ENCODE results near the gene CCR7. TPM values are rescaled to one million over a fixed set of nuclear protein-coding genes. Genes with fewer than 3 reads are reported as not detected.

CCR7 gene
- total and polyA plus RNA-seq, 4 experiments from 2014 or later, result 268 to 502 (median 353) TPM

- H3K27ac Mint-ChIP-seq, result peak overlapping the region in 5 of 7 donors; percentile 1 to 100 (median 78)
- H3K27me3 ChIP-seq (ENCODE audit: insufficient read depth, low read length), result no peaks in the 10 kb centered on the region
- peaks cover 0 to 20% (median 9%) of the 10 kb centered on the region in 8 donors for H3K9me3 Mint-ChIP-seq
- H3K4me3 Mint-ChIP-seq, result peak overlapping the region in 2 of 8 donors; percentile 33 to 36
- ChIA-PET POLR2A (ENCODE audit: partially characterized antibody) (interaction anchor here (1.2 to 24.9 kb wide), 7 partner anchors 11 to 112 kb away, joined by 3 to 1088 read pairs (median 75); partner anchors contain the start of genes CCR7, IGFBP4 and TOP2A), CTCF (ENCODE audit: partially characterized antibody) (interaction anchor here (1.0 to 19.9 kb wide), 9 partner anchors 11 to 129 kb away, joined by 3 to 512 read pairs (median 91); partner anchors contain the start of genes CCR7 and IGFBP4)
- peaks cover 0 to 6% of the 10 kb centered on the region in 2 donors for H3K9me3 ChIP-seq (ENCODE audit: control insufficient read depth in 1 of 2, low read length in 2 of 2)
- DNase-seq, result no peak
- H3K36me3 Mint-ChIP-seq, result peaks cover 4 to 5% of the 10 kb centered on the region in 2 donors
- intact Hi-C loops (cut with micrococcal nuclease), result loop anchor here (5.0 to 10.0 kb wide), 2 partner anchors 228 to 325 kb away; no protein-coding TSS in a partner anchor
- peaks cover 0 to 2% of the 10 kb centered on the region in 2 donors for H3K27me3 Mint-ChIP-seq
- H3K4me1 ChIP-seq (ENCODE audit: insufficient read depth, low read length), result peaks cover 71% of the 10 kb centered on the region
- H3K27ac ChIP-seq (ENCODE audit: low read depth, low read length), result no peak overlapping the region
- no peak overlapping the region for H3K4me3 ChIP-seq (ENCODE audit: low read length in 2 of 2)
- H3K4me1 Mint-ChIP-seq, result peaks cover 52 to 70% (median 56%) of the 10 kb centered on the region in 4 donors
- H3K36me3 ChIP-seq (ENCODE audit: insufficient read depth, low read length), result no peaks in the 10 kb centered on the region
Observed at GRCh38 chr17:40529991-40530390, 35.3 kb downstream of the CCR7 start.

- Histone ChIP-seq H3K4me3 (ENCODE audit: low read length in 2 of 2) (no peak overlapping the region), H3K36me3 (ENCODE audit: insufficient read depth, low read length) (no peaks in the 10 kb centered on the region), H3K27me3 (ENCODE audit: insufficient read depth, low read length) (no peaks in the 10 kb centered on the region), H3K27ac (ENCODE audit: low read depth, low read length) (no peak overlapping the region), H3K4me1 (ENCODE audit: insufficient read depth, low read length) (peaks cover 62% of the 10 kb centered on the region), H3K9me3 (ENCODE audit: control insufficient read depth in 1 of 2, low read length in 2 of 2) (peaks cover 0 to 6% of the 10 kb centered on the region in 2 donors)
- peaks cover 6 to 16% of the 10 kb centered on the region in 2 donors for H3K36me3 Mint-ChIP-seq
- H3K27me3 Mint-ChIP-seq, result peaks cover 0 to 2% of the 10 kb centered on the region in 2 donors
- H3K4me1 Mint-ChIP-seq, result peaks cover 46 to 59% (median 48%) of the 10 kb centered on the region in 4 donors
- peak overlapping the region in 6 of 8 donors; percentile 38 to 67 (median 58) for H3K4me3 Mint-ChIP-seq
- DNase-seq, result peak; percentile 45 to 62 (median 52)
- ChIA-PET CTCF (ENCODE audit: partially characterized antibody) (interaction anchor here (1.0 to 19.9 kb wide), 5 partner anchors 27 to 87 kb away, joined by 3 to 512 read pairs (median 8); partner anchors contain the start of gene CCR7), POLR2A (ENCODE audit: partially characterized antibody) (interaction anchor here (0.7 to 24.9 kb wide), 5 partner anchors 11 to 84 kb away, joined by 3 to 1088 read pairs (median 7); partner anchors contain the start of gene CCR7)
- peaks cover 0 to 30% (median 20%) of the 10 kb centered on the region in 8 donors for H3K9me3 Mint-ChIP-seq
- H3K27ac Mint-ChIP-seq, result peak overlapping the region in 6 of 7 donors; percentile 57 to 85 (median 76)
- intact Hi-C loops (cut with micrococcal nuclease), result no loop called here
Observed at GRCh38 chr17:40528692-40529417, 36.4 kb downstream of the CCR7 start.

GRCh38 chr17:40526668-40527067 is 38.6 kb downstream of the CCR7 start:
- H3K9me3 Mint-ChIP-seq, result peaks cover 0 to 32% (median 21%) of the 10 kb centered on the region in 8 donors
- DNase-seq, result no peak
- Histone ChIP-seq H3K36me3 (ENCODE audit: insufficient read depth, low read length) (no peaks in the 10 kb centered on the region), H3K27ac (ENCODE audit: low read depth, low read length) (no peak overlapping the region), H3K4me3 (ENCODE audit: low read length in 2 of 2) (no peak overlapping the region), H3K4me1 (ENCODE audit: insufficient read depth, low read length) (peaks cover 56% of the 10 kb centered on the region), H3K9me3 (ENCODE audit: control insufficient read depth in 1 of 2, low read length in 2 of 2) (peaks cover 0 to 6% of the 10 kb centered on the region in 2 donors), H3K27me3 (ENCODE audit: insufficient read depth, low read length) (no peaks in the 10 kb centered on the region)
- H3K27ac Mint-ChIP-seq, result peak overlapping the region in 2 of 7 donors; percentile 12 to 30
- POLR2A ChIA-PET (ENCODE audit: partially characterized antibody), result interaction anchor here (1.4 to 24.9 kb wide), 4 partner anchors 9 to 48 kb away, joined by 3 to 1088 read pairs (median 101); partner anchors contain the start of gene CCR7
- intact Hi-C loops (cut with micrococcal nuclease), result no loop called here
- peaks cover 33 to 48% (median 35%) of the 10 kb centered on the region in 4 donors for H3K4me1 Mint-ChIP-seq
- H3K27me3 Mint-ChIP-seq, result no peaks in the 10 kb centered on the region
- CTCF ChIA-PET (ENCODE audit: partially characterized antibody), result interaction anchor here (2.5 to 19.9 kb wide), 2 partner anchors 30 to 50 kb away, joined by 8 to 512 read pairs; partner anchors contain the start of gene CCR7
- H3K4me3 Mint-ChIP-seq, result no peak overlapping the region
- peaks cover 10 to 23% of the 10 kb centered on the region in 2 donors for H3K36me3 Mint-ChIP-seq

- intact Hi-C loops (cut with micrococcal nuclease), result no loop called here
- H3K9me3 ChIP-seq (ENCODE audit: control insufficient read depth in 1 of 2, low read length in 2 of 2), result peaks cover 0 to 6% of the 10 kb centered on the region in 2 donors
- Mint-ChIP-seq H3K9me3 (peaks cover 0 to 32% (median 21%) of the 10 kb centered on the region in 8 donors), H3K36me3 (peaks cover 10 to 23% of the 10 kb centered on the region in 2 donors), H3K4me3 (no peak overlapping the region), H3K4me1 (peaks cover 25 to 48% (median 28%) of the 10 kb centered on the region in 4 donors), H3K27me3 (no peaks in the 10 kb centered on the region), H3K27ac (peak overlapping the region in 1 of 7 donors; percentile 2)
- peaks cover 56% of the 10 kb centered on the region for H3K4me1 ChIP-seq (ENCODE audit: insufficient read depth, low read length)
- no peak for DNase-seq
- no peak overlapping the region for H3K27ac ChIP-seq (ENCODE audit: low read depth, low read length)
- ChIA-PET CTCF (ENCODE audit: partially characterized antibody) (interaction anchor here (1.1 to 1.4 kb wide), 3 partner anchors 34 to 48 kb away, joined by 4 to 6 read pairs (median 4); no protein-coding TSS in a partner anchor), POLR2A (ENCODE audit: partially characterized antibody) (interaction anchor here (1.8 to 24.9 kb wide), 3 partner anchors 8 to 46 kb away, joined by 10 to 1088 read pairs (median 192); partner anchors contain the start of gene CCR7)
- H3K36me3 ChIP-seq (ENCODE audit: insufficient read depth, low read length), result no peaks in the 10 kb centered on the region
- no peaks in the 10 kb centered on the region for H3K27me3 ChIP-seq (ENCODE audit: insufficient read depth, low read length)
- H3K4me3 ChIP-seq (ENCODE audit: low read length in 2 of 2), result no peak overlapping the region
Observed at GRCh38 chr17:40525294-40525693, 40.0 kb downstream of the CCR7 start.

GRCh38 chr17:40524243-40524965 is 40.9 kb downstream of the CCR7 start:
- ChIA-PET POLR2A (ENCODE audit: partially characterized antibody) (interaction anchor here (24.9 kb wide), 1 partner anchor 28 kb away, joined by 1088 read pairs; the partner anchor contains the start of gene CCR7), CTCF (ENCODE audit: partially characterized antibody) (interaction anchor here (1.3 kb wide), 1 partner anchor 35 kb away, joined by 4 read pairs; no protein-coding TSS in a partner anchor)
- H3K36me3 ChIP-seq (ENCODE audit: insufficient read depth, low read length), result no peaks in the 10 kb centered on the region
- Mint-ChIP-seq H3K4me1 (peaks cover 27 to 41% (median 30%) of the 10 kb centered on the region in 4 donors), H3K27me3 (no peaks in the 10 kb centered on the region), H3K27ac (peak overlapping the region in 1 of 7 donors; percentile 48), H3K36me3 (peaks cover 10 to 23% of the 10 kb centered on the region in 2 donors), H3K4me3 (no peak overlapping the region), H3K9me3 (peaks cover 0 to 32% (median 21%) of the 10 kb centered on the region in 8 donors)
- no peaks in the 10 kb centered on the region for H3K27me3 ChIP-seq (ENCODE audit: insufficient read depth, low read length)
- intact Hi-C loops (cut with micrococcal nuclease), result no loop called here
- peaks cover 0 to 6% of the 10 kb centered on the region in 2 donors for H3K9me3 ChIP-seq (ENCODE audit: control insufficient read depth in 1 of 2, low read length in 2 of 2)
- H3K4me1 ChIP-seq (ENCODE audit: insufficient read depth, low read length), result peaks cover 56% of the 10 kb centered on the region
- no peak overlapping the region for H3K27ac ChIP-seq (ENCODE audit: low read depth, low read length)
- DNase-seq, result no peak
- no peak overlapping the region for H3K4me3 ChIP-seq (ENCODE audit: low read length in 2 of 2)

GRCh38 chr17:40522961-40523310 is 42.3 kb downstream of the CCR7 start:
- Mint-ChIP-seq H3K36me3 (peaks cover 10 to 23% of the 10 kb centered on the region in 2 donors), H3K27ac (peak overlapping the region in 2 of 7 donors; percentile 46 to 59), H3K9me3 (peaks cover 0 to 32% (median 21%) of the 10 kb centered on the region in 8 donors), H3K27me3 (no peaks in the 10 kb centered on the region), H3K4me1 (peaks cover 27 to 41% (median 32%) of the 10 kb centered on the region in 4 donors), H3K4me3 (peak overlapping the region in 1 of 8 donors; percentile 44)
- Histone ChIP-seq H3K27me3 (ENCODE audit: insufficient read depth, low read length) (no peaks in the 10 kb centered on the region), H3K9me3 (ENCODE audit: control insufficient read depth in 1 of 2, low read length in 2 of 2) (peaks cover 0 to 6% of the 10 kb centered on the region in 2 donors), H3K4me3 (ENCODE audit: low read length in 2 of 2) (no peak overlapping the region), H3K4me1 (ENCODE audit: insufficient read depth, low read length) (peaks cover 56% of the 10 kb centered on the region), H3K27ac (ENCODE audit: low read depth, low read length) (no peak overlapping the region), H3K36me3 (ENCODE audit: insufficient read depth, low read length) (no peaks in the 10 kb centered on the region)
- ChIA-PET POLR2A (ENCODE audit: partially characterized antibody) (interaction anchor here (0.6 to 24.9 kb wide), 6 partner anchors 11 to 90 kb away, joined by 3 to 1088 read pairs (median 3); partner anchors contain the start of gene CCR7), CTCF (ENCODE audit: partially characterized antibody) (interaction anchor here (1.4 to 2.6 kb wide), 3 partner anchors 10 to 37 kb away, joined by 3 to 16 read pairs (median 3); no protein-coding TSS in a partner anchor)
- intact Hi-C loops (cut with micrococcal nuclease), result no loop called here
- no peak for DNase-seq

Measured in CD4-positive, alpha-beta memory T cell (primary cell).